ENCODE data around the gene NAGS. TPM values are rescaled to one million over a fixed set of nuclear protein-coding genes. Genes with fewer than 3 reads are reported as not detected.
A peak's percentile ranks its signal among the peaks of the same experiment; 100 is the strongest.

Gene NAGS
- total RNA-seq, 1 donor from 2014 or later, result 0.11 TPM

- intact Hi-C loops (cut with micrococcal nuclease), result no loop called here
- no peak overlapping the region for H3K27ac ChIP-seq (replicated peaks)
- H3K4me1 ChIP-seq, result peaks cover 24% of the 10 kb centered on the region
- H3K9me3 ChIP-seq (replicated peaks), result no peaks in the 10 kb centered on the region
- no peak overlapping the region for H3K4me3 ChIP-seq
- TF ChIP-seq CTCF (IDR thresholded peaks at IDR 0.05; ENCODE audit: borderline replicate concordance), result no peak
- peaks cover 60% of the 10 kb centered on the region for H3K27me3 ChIP-seq (ENCODE audit: low read depth)
- DNase-seq, result no peak
- H3K36me3 ChIP-seq, result no peaks in the 10 kb centered on the region
Observed at GRCh38 chr17:43982171-43982570, 22.3 kb upstream of the NAGS start.

- H3K9me3 ChIP-seq (replicated peaks), result no peaks in the 10 kb centered on the region
- H3K4me3 ChIP-seq, result peak overlapping the region; percentile 68
- no peak for TF ChIP-seq CTCF (IDR thresholded peaks at IDR 0.05; ENCODE audit: borderline replicate concordance)
- no peak overlapping the region for H3K27ac ChIP-seq (replicated peaks)
- H3K27me3 ChIP-seq (ENCODE audit: low read depth), result peaks cover 59% of the 10 kb centered on the region
- intact Hi-C loops (cut with micrococcal nuclease), result no loop called here
- peaks cover 32% of the 10 kb centered on the region for H3K4me1 ChIP-seq
- DNase-seq, result no peak
- no peaks in the 10 kb centered on the region for H3K36me3 ChIP-seq
Observed at GRCh38 chr17:43983196-43983514, 21.3 kb upstream of the NAGS start.

GRCh38 chr17:43983515-43984411, 20.7 kb upstream of the NAGS start:
- Histone ChIP-seq H3K27me3 (ENCODE audit: low read depth) (peaks cover 55% of the 10 kb centered on the region), H3K4me1 (peaks cover 32% of the 10 kb centered on the region), H3K9me3 (replicated peaks) (no peaks in the 10 kb centered on the region), H3K27ac (replicated peaks) (no peak overlapping the region), H3K4me3 (peak overlapping the region; percentile 68), H3K36me3 (no peaks in the 10 kb centered on the region)
- peak; percentile 37 for TF ChIP-seq CTCF (IDR thresholded peaks at IDR 0.05; ENCODE audit: borderline replicate concordance)
- intact Hi-C loops (cut with micrococcal nuclease), result no loop called here
- no peak for DNase-seq

- TF ChIP-seq CTCF (IDR thresholded peaks at IDR 0.05; ENCODE audit: borderline replicate concordance), result no peak
- Histone ChIP-seq H3K4me3 (peak overlapping the region; percentile 68), H3K9me3 (replicated peaks) (no peaks in the 10 kb centered on the region), H3K27ac (replicated peaks) (no peak overlapping the region), H3K27me3 (ENCODE audit: low read depth) (peaks cover 54% of the 10 kb centered on the region), H3K36me3 (no peaks in the 10 kb centered on the region), H3K4me1 (peaks cover 32% of the 10 kb centered on the region)
- intact Hi-C loops (cut with micrococcal nuclease), result no loop called here
- DNase-seq, result no peak
Observed at GRCh38 chr17:43984521-43984920, 19.9 kb upstream of the NAGS start.

GRCh38 chr17:43986225-43986981, 18.0 kb upstream of the NAGS start:
- intact Hi-C loops (cut with micrococcal nuclease), result no loop called here
- Histone ChIP-seq H3K36me3 (no peaks in the 10 kb centered on the region), H3K27me3 (ENCODE audit: low read depth) (peaks cover 54% of the 10 kb centered on the region), H3K4me1 (peaks cover 32% of the 10 kb centered on the region), H3K9me3 (replicated peaks) (no peaks in the 10 kb centered on the region), H3K4me3 (no peak overlapping the region), H3K27ac (replicated peaks) (peak overlapping the region; percentile 64)
- TF ChIP-seq CTCF (IDR thresholded peaks at IDR 0.05; ENCODE audit: borderline replicate concordance), result no peak
- DNase-seq, result no peak

Measured in left ventricle myocardium inferior (tissue), 1 donor.